ENCODE data around the gene GAB1. TPM values are rescaled to one million over a fixed set of nuclear protein-coding genes. Genes with fewer than 3 reads are reported as not detected.
A peak's percentile ranks its signal among the peaks of the same experiment; 100 is the strongest.

GAB1 gene
- total RNA-seq, 1 donor from 2014 or later = 5.0 TPM

GRCh38 chr4:143369552-143369951 is 32.9 kb downstream of the GAB1 start:
- H3K36me3 ChIP-seq (ENCODE audit: control insufficient read depth, insufficient read depth, low read length) = no peaks in the 10 kb centered on the region
- no peak for FAIRE-seq
- no peak for TF ChIP-seq CTCF (IDR thresholded peaks at IDR 0.05; ENCODE audit: insufficient read depth, low read length, severe bottlenecking)
- H3K4me3 ChIP-seq (ENCODE audit: low read depth, low read length) = no peak overlapping the region
- DNase-seq (ENCODE audit: low read depth) = no peak
- no peaks in the 10 kb centered on the region for H3K27me3 ChIP-seq (ENCODE audit: control insufficient read depth, insufficient read depth, low read length)

GRCh38 chr4:143372093-143372915 is 35.6 kb downstream of the GAB1 start:
- FAIRE-seq (no peak), DNase-seq (ENCODE audit: low read depth) (no peak)
- H3K4me3 ChIP-seq (ENCODE audit: low read depth, low read length) = no peak overlapping the region
- no peaks in the 10 kb centered on the region for H3K36me3 ChIP-seq (ENCODE audit: control insufficient read depth, insufficient read depth, low read length)
- no peak for TF ChIP-seq CTCF (IDR thresholded peaks at IDR 0.05; ENCODE audit: insufficient read depth, low read length, severe bottlenecking)
- no peaks in the 10 kb centered on the region for H3K27me3 ChIP-seq (ENCODE audit: control insufficient read depth, insufficient read depth, low read length)

GRCh38 chr4:143374255-143374654 is 37.6 kb downstream of the GAB1 start:
- no peak for FAIRE-seq

GRCh38 chr4:143374771-143375170 is 38.1 kb downstream of the GAB1 start:
- no peaks in the 10 kb centered on the region for H3K36me3 ChIP-seq (ENCODE audit: control insufficient read depth, insufficient read depth, low read length)
- DNase-seq (ENCODE audit: low read depth) = no peak
- no peak overlapping the region for H3K4me3 ChIP-seq (ENCODE audit: low read depth, low read length)
- H3K27me3 ChIP-seq (ENCODE audit: control insufficient read depth, insufficient read depth, low read length) = no peaks in the 10 kb centered on the region
- FAIRE-seq = no peak
- no peak for TF ChIP-seq CTCF (IDR thresholded peaks at IDR 0.05; ENCODE audit: insufficient read depth, low read length, severe bottlenecking)

More at GRCh38 chr4:143374255-143374654, 37.6 kb downstream of the GAB1 start:
- Histone ChIP-seq H3K36me3 (ENCODE audit: control insufficient read depth, insufficient read depth, low read length) (no peaks in the 10 kb centered on the region), H3K27me3 (ENCODE audit: control insufficient read depth, insufficient read depth, low read length) (no peaks in the 10 kb centered on the region), H3K4me3 (ENCODE audit: low read depth, low read length) (no peak overlapping the region)
- TF ChIP-seq CTCF (IDR thresholded peaks at IDR 0.05; ENCODE audit: insufficient read depth, low read length, severe bottlenecking) = no peak
- DNase-seq (ENCODE audit: low read depth) = no peak

- DNase-seq (ENCODE audit: low read depth) (no peak), FAIRE-seq (no peak)
- H3K4me3 ChIP-seq (ENCODE audit: low read depth, low read length) = no peak overlapping the region
- H3K36me3 ChIP-seq (ENCODE audit: control insufficient read depth, insufficient read depth, low read length) = no peaks in the 10 kb centered on the region
- H3K27me3 ChIP-seq (ENCODE audit: control insufficient read depth, insufficient read depth, low read length) = no peaks in the 10 kb centered on the region
- peak; percentile 53 for TF ChIP-seq CTCF (IDR thresholded peaks at IDR 0.05; ENCODE audit: insufficient read depth, low read length, severe bottlenecking)
Observed at GRCh38 chr4:143375326-143376073, 38.8 kb downstream of the GAB1 start.

Data from bronchial epithelial cell (primary cell).